ENCODE data around the gene TM2D3. TPM values are rescaled to one million over a fixed set of nuclear protein-coding genes. Genes with fewer than 3 reads are reported as not detected.

Gene TM2D3
- total RNA-seq, 2 donors from 2014 or later: 39.8 to 104 TPM

DNA sequence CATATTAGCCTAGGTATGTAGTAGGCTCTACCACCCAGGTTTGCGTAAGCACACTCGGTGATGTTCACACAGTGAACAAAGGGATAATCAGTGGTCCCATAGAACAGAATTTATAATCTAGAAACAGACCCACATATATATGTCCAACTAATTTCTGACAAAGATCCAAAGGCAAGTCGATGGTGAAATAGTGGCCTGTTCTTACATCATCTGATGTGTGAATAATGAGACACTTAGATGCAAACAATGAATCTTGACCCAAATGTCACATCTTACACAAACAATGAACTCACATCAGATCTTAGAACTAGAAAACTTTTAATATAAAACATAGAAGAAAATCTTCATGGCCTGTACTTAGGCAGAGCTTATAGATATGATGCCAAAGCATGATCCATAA, 17.6 kb upstream of the TM2D3 start:
- Histone ChIP-seq H3K36me3 (peaks cover 27% of the 10 kb centered on the region), H3K9me3 (no peaks in the 10 kb centered on the region), H3K4me1 (ENCODE audit: control insufficient read depth in 1 of 2, low read depth in 2 of 2) (peaks cover 0 to 9% of the 10 kb centered on the region in 2 donors), H3K4me3 (no peak overlapping the region), H3K27ac (no peak overlapping the region), H3K27me3 (replicated peaks; ENCODE audit: insufficient read depth) (no peaks in the 10 kb centered on the region)
- DNase-seq (ENCODE audit: low spot score) (no peak), ATAC-seq (ENCODE audit: insufficient number of reproducible peaks, low FRiP score, low read depth) (no peak)
- TF ChIP-seq, protein P1, sequence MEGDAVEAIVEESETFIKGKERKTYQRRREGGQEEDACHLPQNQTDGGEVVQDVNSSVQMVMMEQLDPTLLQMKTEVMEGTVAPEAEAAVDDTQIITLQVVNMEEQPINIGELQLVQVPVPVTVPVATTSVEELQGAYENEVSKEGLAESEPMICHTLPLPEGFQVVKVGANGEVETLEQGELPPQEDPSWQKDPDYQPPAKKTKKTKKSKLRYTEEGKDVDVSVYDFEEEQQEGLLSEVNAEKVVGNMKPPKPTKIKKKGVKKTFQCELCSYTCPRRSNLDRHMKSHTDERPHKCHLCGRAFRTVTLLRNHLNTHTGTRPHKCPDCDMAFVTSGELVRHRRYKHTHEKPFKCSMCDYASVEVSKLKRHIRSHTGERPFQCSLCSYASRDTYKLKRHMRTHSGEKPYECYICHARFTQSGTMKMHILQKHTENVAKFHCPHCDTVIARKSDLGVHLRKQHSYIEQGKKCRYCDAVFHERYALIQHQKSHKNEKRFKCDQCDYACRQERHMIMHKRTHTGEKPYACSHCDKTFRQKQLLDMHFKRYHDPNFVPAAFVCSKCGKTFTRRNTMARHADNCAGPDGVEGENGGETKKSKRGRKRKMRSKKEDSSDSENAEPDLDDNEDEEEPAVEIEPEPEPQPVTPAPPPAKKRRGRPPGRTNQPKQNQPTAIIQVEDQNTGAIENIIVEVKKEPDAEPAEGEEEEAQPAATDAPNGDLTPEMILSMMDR (IDR thresholded peaks at IDR 0.05): no peak

DNA sequence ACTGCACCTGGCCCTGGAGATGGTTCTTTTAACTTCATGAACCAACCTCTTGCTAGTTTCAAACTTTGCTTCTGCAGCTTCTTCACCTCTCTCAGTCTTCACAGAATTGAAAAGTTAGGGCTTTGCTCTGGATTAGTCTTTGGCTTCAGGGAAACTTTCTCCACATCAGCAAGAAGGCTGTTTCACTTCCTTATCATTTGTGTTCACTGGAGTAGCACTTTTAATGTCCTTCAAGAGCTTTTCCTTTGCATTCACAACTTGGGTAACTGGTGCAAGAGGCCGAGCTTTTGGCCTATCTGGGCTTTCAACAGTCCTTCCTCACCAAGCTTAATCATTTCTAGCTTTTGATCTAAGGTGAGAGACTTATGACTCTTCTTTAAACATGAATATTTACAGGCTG, 15.7 kb upstream of the TM2D3 start:
- H3K27ac ChIP-seq: no peak overlapping the region
- H3K36me3 ChIP-seq: peaks cover 15% of the 10 kb centered on the region
- H3K4me3 ChIP-seq: no peak overlapping the region
- no peak for DNase-seq (ENCODE audit: low spot score)
- peaks cover 0 to 8% of the 10 kb centered on the region in 2 donors for H3K4me1 ChIP-seq (ENCODE audit: control insufficient read depth in 1 of 2, low read depth in 2 of 2)
- no peaks in the 10 kb centered on the region for H3K27me3 ChIP-seq (replicated peaks; ENCODE audit: insufficient read depth)
- no peaks in the 10 kb centered on the region for H3K9me3 ChIP-seq
- ATAC-seq (ENCODE audit: insufficient number of reproducible peaks, low FRiP score, low read depth): no peak
- TF ChIP-seq, protein P1 (IDR thresholded peaks at IDR 0.05): no peak

DNA sequence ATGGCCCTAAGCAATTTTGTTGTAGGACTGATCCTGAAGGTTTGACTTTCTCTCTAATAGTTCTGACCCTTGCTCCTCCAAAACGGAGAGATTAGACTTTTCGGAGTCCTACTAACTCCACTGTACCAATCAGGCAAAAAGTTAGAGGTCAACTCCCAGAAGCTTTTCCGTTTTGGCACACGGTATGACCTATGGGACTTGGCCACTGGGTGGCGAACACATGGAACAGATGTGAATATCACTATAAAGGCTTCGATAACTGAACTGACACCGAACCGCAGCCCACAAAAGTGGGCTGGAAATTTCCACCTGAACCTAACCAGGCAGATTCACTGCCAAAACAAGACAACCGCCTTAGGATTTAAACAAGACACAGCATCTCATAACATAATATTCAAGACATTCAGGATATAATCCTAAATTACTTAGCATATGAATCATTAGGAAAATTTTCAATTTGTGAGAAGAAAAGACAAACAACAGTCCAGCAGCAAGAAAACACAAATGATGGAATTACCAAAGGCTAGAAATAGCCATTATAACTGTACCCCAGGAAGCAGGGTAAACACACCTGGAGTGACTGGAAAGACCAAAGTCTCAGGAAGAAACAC, 12.2 kb upstream of the TM2D3 start:
- TF ChIP-seq, protein P1 (IDR thresholded peaks at IDR 0.05): no peak
- Histone ChIP-seq H3K4me1 (ENCODE audit: control insufficient read depth in 1 of 2, low read depth in 2 of 2) (no peaks in the 10 kb centered on the region), H3K27ac (no peak overlapping the region), H3K4me3 (no peak overlapping the region), H3K36me3 (peaks cover 17% of the 10 kb centered on the region), H3K9me3 (no peaks in the 10 kb centered on the region), H3K27me3 (replicated peaks; ENCODE audit: insufficient read depth) (no peaks in the 10 kb centered on the region)
- no peak for ATAC-seq (ENCODE audit: insufficient number of reproducible peaks, low FRiP score, low read depth)
- no peak for DNase-seq (ENCODE audit: low spot score)

DNA sequence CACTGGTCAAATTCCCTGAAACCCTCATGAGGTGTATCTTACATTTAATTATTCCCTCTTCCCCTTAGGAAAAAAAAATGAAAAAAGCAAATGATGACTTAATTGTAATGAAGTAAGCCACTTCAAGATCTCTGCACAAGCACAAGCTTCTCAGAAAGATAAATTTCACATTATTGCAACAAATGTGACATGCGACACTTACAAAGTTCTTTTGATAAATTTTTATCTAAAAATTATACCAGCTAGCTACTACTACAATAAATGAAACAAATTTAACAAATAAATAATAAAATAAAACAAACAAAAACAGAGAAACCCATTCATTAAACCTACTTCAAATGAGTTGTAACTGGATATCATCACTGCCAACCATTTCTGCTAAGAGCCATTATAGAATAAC, 10.0 kb upstream of the TM2D3 start:
- Histone ChIP-seq H3K27ac (no peak overlapping the region), H3K27me3 (replicated peaks; ENCODE audit: insufficient read depth) (no peaks in the 10 kb centered on the region), H3K4me3 (no peak overlapping the region), H3K9me3 (no peaks in the 10 kb centered on the region), H3K36me3 (peaks cover 16% of the 10 kb centered on the region), H3K4me1 (ENCODE audit: control insufficient read depth in 1 of 2, low read depth in 2 of 2) (no peaks in the 10 kb centered on the region)
- TF ChIP-seq, protein P1 (IDR thresholded peaks at IDR 0.05): no peak
- DNase-seq (ENCODE audit: low spot score): no peak
- no peak for ATAC-seq (ENCODE audit: insufficient number of reproducible peaks, low FRiP score, low read depth)

DNA sequence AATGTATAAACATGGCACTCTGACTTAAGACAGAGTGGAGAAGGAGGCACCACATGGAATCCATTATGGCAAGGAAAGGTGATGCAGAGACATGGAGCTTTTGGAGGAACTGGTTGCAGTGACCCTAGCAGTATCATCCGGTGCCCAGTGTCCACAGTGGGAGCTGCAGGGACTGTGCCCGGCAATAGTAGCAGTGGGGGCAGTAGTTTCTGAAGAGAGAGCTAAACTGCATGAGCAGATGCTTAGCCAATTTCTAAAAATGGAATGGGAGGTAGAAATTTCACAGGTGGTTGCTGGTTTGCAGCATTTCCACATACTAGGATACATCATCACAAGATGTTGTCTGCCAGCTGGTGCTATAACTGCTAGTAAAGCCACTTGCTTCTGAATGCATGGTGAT, 7.8 kb upstream of the TM2D3 start:
- TF ChIP-seq, protein P1 (IDR thresholded peaks at IDR 0.05): no peak
- ATAC-seq (ENCODE audit: insufficient number of reproducible peaks, low FRiP score, low read depth): no peak
- peaks cover 23% of the 10 kb centered on the region for H3K36me3 ChIP-seq
- H3K27me3 ChIP-seq (replicated peaks; ENCODE audit: insufficient read depth): no peaks in the 10 kb centered on the region
- DNase-seq (ENCODE audit: low spot score): no peak
- H3K4me1 ChIP-seq (ENCODE audit: control insufficient read depth in 1 of 2, low read depth in 2 of 2): no peaks in the 10 kb centered on the region
- H3K9me3 ChIP-seq: no peaks in the 10 kb centered on the region
- H3K27ac ChIP-seq: no peak overlapping the region
- no peak overlapping the region for H3K4me3 ChIP-seq
